Fibroblast of the conjunctiva (primary cell): ENCODE measurements around the gene PRDX5.
"Not testable (repeated sequence)": the region's sequence is repeated elsewhere in the genome, so short reads cannot be mapped to it uniquely, and the experiment has no call there.

Experiments
- DNase-seq: peaks from one replicate; pipeline ENCODE4 v3.0.0-alpha.2; 2010; ENCODE audit warnings: low read depth

The PRDX5 gene

GRCh38 chr11:64305691-64306562, 12.0 kb upstream of the PRDX5 start:
- DNase-seq: peak; percentile 27

DNA sequence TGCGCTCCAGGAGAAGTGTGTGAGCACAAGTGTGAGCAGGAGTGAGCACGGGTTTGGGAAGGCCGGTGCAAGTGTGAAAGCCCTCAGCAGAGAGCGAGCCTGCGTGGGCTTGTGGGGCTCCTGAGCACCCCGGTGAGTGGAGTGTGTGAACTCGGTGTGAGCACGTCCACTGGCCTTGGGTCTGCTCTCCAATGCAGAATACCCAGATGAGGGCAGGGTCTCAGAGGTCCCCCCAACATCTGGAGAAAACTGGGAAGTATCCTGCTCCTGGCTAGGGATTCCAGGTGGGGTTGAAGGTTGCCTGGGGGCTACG, 11.4 kb upstream of the PRDX5 start:
- no peak for DNase-seq

DNA sequence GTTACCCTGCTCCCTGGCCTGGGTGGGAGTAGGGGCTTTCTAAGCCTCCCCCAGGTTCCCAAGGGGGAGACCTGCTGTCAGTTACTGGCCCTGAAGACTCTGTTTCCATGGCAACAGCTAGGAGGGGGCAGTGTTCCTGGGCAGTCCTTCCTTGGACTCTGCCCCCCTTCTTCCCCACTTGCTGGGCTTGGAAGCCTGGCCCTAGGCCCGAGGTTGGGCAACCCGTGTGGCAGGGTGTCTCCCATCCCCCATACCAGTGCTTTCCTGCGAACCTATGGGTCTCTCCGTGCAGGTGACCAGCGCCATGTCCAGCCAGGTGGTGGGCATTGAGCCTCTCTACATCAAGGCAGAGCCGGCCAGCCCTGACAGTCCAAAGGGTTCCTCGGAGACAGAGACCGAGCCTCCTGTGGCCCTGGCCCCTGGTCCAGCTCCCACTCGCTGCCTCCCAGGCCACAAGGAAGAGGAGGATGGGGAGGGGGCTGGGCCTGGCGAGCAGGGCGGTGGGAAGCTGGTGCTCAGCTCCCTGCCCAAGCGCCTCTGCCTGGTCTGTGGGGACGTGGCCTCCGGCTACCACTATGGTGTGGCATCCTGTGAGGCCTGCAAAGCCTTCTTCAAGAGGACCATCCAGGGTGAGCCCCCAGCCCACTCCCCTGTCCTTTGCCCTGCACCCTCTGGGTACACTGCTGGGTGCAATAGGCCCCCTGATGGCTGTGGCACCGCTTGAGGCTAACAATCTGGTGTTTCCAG, 10.9 kb upstream of the PRDX5 start:
- peak; percentile 16 for DNase-seq

DNA sequence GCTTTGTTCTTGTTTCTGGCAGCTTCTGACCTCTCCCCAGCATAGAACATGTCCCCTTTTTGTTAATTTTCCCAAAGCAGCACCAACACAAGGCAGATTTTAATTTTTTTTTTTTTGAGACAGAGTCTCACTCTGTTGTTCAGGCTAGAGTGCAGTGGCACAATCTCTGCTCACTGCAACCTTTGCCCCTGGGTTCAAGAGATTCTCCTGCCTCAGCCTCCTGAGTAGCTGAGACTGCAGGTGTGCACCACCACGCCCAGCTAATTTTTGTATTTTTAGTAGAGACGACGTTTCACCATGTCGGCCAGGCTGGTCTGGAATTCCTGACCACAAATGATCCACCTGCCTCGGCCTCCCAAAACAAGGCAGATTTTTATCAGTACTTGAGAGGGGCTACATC, 10.1 kb upstream of the PRDX5 start:
- DNase-seq: not testable (repeated sequence)

- no peak for DNase-seq
Measured at GRCh38 chr11:64312947-64313346, 5.0 kb upstream of the PRDX5 start.

DNA sequence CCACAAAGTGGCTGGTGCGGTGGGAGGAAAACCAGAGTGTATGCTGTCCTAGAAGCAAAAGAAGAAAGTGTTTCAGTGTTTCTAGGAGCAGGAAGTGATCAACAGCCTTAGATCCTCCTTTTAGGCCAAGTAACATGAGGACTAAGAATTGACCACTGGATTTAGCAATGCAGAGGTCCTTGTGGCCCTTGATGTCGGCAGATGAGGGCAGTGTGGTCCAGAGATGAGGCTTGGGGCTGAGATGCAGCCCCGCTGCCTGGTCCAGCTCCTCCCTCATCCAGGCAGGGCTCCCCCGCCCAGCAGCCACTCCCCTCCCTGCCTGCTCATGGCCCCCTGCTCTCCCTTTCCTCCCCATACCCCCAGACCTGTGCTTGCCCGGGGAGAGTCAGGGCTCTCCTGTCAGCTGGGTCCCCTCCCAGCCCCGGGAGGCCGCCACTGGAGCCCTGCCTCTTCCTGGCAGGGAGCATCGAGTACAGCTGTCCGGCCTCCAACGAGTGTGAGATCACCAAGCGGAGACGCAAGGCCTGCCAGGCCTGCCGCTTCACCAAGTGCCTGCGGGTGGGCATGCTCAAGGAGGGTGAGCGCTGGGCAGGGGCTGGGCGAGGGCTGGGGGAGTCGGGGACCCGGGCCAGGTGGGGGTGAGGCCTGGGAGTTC, 4.3 kb upstream of the PRDX5 start:
- no peak for DNase-seq

DNA sequence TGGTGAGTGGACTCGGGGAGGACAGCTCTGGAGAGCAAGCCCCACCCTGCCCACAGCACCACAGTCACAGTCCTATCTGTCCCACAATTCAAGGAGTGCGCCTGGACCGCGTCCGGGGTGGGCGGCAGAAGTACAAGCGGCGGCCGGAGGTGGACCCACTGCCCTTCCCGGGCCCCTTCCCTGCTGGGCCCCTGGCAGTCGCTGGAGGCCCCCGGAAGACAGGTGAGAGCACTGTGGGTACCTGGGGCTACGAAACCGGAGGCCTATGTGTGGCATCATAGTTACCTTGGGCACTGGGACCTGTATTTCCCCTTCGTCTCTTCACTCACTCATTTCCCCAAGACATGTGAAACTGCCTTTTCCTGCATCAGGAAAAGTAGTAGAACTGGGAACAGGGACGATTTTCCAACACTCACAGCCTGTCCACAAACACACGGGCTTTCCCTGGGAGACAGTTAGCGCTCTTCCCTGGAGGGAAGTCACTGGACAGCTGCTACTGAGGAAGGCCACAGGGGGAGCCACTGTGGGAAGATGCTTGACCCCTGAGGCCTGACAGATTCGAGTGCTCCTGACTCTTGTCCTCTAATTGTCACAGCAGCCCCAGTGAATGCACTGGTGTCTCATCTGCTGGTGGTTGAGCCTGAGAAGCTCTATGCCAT, 3.6 kb upstream of the PRDX5 start:
- no peak for DNase-seq

GRCh38 chr11:64314805-64315561, 2.9 kb upstream of the PRDX5 start:
- DNase-seq: no peak

DNA sequence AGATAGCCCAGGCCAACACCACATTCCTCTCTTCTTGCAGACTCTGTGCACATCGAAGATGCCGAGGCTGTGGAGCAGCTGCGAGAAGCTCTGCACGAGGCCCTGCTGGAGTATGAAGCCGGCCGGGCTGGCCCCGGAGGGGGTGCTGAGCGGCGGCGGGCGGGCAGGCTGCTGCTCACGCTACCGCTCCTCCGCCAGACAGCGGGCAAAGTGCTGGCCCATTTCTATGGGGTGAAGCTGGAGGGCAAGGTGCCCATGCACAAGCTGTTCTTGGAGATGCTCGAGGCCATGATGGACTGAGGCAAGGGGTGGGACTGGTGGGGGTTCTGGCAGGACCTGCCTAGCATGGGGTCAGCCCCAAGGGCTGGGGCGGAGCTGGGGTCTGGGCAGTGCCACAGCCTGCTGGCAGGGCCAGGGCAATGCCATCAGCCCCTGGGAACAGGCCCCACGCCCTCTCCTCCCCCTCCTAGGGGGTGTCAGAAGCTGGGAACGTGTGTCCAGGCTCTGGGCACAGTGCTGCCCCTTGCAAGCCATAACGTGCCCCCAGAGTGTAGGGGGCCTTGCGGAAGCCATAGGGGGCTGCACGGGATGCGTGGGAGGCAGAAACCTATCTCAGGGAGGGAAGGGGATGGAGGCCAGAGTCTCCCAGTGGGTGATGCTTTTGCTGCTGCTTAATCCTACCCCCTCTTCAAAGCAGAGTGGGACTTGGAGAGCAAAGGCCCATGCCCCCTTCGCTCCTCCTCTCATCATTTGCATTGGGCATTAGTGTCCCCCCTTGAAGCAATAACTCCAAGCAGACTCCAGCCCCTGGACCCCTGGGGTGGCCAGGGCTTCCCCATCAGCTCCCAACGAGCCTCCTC, 2.0 kb upstream of the PRDX5 start:
- DNase-seq: not testable (repeated sequence)

DNA sequence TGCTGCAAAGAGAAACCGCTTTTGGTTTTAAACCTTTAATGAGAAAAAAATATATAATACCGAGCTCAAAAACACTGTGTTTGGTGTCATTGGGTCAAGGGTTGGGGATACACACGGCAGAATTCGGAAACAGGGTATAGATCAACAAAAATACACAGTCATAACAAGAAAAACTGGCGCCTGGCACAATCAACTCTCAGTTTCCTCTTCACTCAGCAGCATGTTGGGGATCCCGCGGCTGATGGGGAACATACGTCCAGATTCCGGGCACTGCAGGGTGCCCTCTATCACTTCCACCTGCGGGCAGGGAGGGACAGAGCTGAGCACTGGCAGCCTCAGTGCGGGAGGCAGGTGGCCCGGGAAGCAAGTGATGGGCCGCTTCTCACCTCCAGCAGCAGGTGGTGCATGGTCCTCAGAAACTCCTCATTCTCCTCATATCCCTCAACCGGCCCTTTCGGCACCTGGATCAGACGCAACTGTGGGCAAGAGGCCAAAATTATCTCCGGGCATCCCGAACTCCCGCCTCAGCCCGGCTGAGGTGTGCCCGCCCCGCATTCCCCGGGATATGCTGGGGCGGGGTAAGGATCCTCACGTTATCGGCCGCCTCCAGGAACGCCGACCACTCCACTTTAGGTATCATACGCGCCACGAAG, 1.1 kb upstream of the PRDX5 start:
- no peak for DNase-seq

- DNase-seq: peak; percentile 93
Measured at GRCh38 chr11:64317325-64317960, 478 bp upstream of the PRDX5 start, which contains the start of gene TRMT112. Gene TRMT112 (minus strand): TSS chr11:64317559. CDS start chr11:64317526, 33 bp downstream.

- DNase-seq: no peak
Measured at GRCh38 chr11:64318766-64319761, 1.1 kb downstream of the PRDX5 start.

- no peak for DNase-seq
Measured at GRCh38 chr11:64320556-64320955, 2.6 kb downstream of the PRDX5 start.

DNA sequence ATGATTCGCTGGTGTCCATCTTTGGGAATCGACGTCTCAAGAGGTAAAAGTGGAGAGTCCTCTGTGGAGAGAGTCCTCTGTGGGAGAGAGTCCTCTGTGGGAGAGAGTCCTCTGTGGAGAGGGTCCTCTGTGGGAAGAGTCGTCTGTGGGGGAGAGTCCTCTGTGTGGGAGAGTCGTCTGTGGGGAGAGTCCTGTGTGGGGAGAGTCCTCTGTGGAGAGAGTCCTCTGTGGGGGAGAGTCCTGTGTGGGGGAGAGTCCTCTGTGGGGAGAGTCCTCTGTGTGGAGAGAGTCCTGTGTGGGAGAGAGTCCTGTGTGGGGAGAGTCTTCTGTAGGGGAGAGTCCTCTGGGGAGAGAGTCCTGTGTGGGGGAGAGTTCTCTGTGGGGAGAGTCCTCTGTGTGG, 3.1 kb downstream of the PRDX5 start:
- no peak for DNase-seq

DNA sequence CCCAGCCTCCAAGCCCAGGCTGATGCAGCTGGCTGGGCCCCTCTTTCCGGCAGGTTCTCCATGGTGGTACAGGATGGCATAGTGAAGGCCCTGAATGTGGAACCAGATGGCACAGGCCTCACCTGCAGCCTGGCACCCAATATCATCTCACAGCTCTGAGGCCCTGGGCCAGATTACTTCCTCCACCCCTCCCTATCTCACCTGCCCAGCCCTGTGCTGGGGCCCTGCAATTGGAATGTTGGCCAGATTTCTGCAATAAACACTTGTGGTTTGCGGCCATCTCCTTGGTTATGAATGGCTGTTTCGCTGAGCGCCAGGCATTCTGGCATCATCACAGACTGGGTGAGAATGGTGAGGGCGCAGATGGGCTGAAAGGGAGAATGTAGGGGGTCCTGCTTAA, 3.6 kb downstream of the PRDX5 start:
- no peak for DNase-seq

- DNase-seq: no peak
Measured at GRCh38 chr11:64322925-64323260, 5.0 kb downstream of the PRDX5 start.

DNA sequence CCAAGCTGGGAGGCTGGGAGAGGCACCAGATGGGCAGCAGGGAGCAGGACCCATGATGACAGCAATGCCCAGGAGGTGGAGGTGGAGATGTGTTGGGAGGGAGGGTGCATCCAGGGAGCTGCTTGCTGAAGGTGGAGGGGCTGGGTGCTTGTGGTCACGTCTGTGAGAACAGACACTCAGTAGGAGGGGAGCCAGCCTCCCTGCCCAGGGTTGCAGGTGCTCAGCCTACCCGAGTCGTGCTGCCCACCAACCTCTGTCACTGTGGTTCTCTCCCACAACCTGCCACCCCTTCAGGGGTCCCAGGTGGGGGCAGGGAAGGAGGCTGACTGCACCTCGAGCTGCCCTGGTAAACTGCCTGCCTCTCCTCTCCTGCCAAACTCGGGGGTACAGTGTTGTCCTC, 5.5 kb downstream of the PRDX5 start:
- DNase-seq: no peak

DNA sequence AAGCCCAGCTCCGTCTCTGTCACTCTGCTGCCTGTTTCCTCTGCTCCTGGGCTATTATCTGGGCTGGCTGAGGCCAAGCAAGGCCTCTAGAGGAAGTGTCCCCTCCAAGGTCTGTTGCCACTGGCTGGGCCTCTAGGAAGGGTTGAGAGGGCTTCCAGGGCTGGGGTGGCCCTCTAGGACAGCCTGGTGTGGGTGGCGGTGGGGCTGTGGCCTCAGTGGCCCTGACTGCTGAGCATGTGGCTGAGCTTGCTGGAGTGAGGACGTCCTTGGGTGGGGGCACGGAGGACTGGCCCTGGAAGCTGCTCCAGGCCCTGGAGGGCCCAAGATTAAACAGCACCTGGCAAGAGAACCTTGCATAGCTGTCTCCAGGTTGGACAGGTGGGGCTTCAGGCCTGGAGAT, 6.1 kb downstream of the PRDX5 start:
- not testable (repeated sequence) for DNase-seq
